SK-N-SH treated with all-trans-retinoic acid at 6 μM for 48 hours (cell line): Measurements from ENCODE around the gene WNT3.

Experiments used
- ARNTL ChIP-seq: fragments of 450-650 bp; formaldehyde crosslinking; IDR thresholded peaks from 2 replicates; pipeline ENCODE4 v1.5.0; 2020; ENCODE audit warnings: low read depth, mild to moderate bottlenecking, moderate library complexity, borderline replicate concordance
- OSR1 ChIP-seq: fragments of 250-450 bp; sonication (Bioruptor Pico); IDR thresholded peaks from 2 replicates; pipeline ENCODE4 v1.8.0; 2022; ENCODE audit warnings: moderate library complexity, mild to moderate bottlenecking, inconsistent platforms
- ZC3H10 ChIP-seq: fragments of 250-450 bp; sonication (Bioruptor Pico); IDR thresholded peaks from 2 replicates; pipeline ENCODE4 v1.5.1; 2021; ENCODE audit warnings: mild to moderate bottlenecking, moderate library complexity
- ZFP3 ChIP-seq: fragments of 250-450 bp; sonication (Bioruptor Pico); IDR thresholded peaks from 2 replicates; pipeline ENCODE4 v1.5.0; 2020; ENCODE audit warnings: mild to moderate bottlenecking, moderate library complexity
- ZFP30 ChIP-seq: fragments of 450-650 bp; formaldehyde crosslinking; IDR thresholded peaks from 2 replicates; pipeline ENCODE4 v1.5.0; 2022; ENCODE audit warnings: mild to moderate bottlenecking, moderate library complexity
- ZNF565 ChIP-seq: fragments of 450-650 bp; formaldehyde crosslinking; conservative IDR thresholded peaks from 2 replicates; pipeline ENCODE4 v1.5.0; 2020; ENCODE audit warnings: low read depth, mild to moderate bottlenecking, moderate library complexity
- ZNF8 ChIP-seq: fragments of 450-650 bp; formaldehyde crosslinking; IDR thresholded peaks from 2 replicates; pipeline ENCODE4 v1.5.0; 2020; ENCODE audit warnings: mild to moderate bottlenecking, moderate library complexity
- TF ChIP-seq, protein P1 (sequence below): fragments of 250-450 bp; sonication (Bioruptor Pico); IDR thresholded peaks from 2 replicates; pipeline ENCODE4 v1.5.1; 2021; ENCODE audit warnings: mild to moderate bottlenecking, moderate library complexity
- TF ChIP-seq, protein P2 (sequence below): fragments of 250-450 bp; sonication (Bioruptor Pico); IDR thresholded peaks from 2 replicates; pipeline ENCODE4 v1.8.0; 2020; ENCODE audit warnings: mild to moderate bottlenecking, moderate library complexity, borderline replicate concordance
- TF ChIP-seq, protein P3 (sequence below): fragments of 250-450 bp; sonication (Bioruptor Pico); IDR thresholded peaks from 2 replicates; pipeline ENCODE4 v1.5.1; 2020; ENCODE audit warnings: low read depth, mild to moderate bottlenecking, moderate library complexity

DNA sequence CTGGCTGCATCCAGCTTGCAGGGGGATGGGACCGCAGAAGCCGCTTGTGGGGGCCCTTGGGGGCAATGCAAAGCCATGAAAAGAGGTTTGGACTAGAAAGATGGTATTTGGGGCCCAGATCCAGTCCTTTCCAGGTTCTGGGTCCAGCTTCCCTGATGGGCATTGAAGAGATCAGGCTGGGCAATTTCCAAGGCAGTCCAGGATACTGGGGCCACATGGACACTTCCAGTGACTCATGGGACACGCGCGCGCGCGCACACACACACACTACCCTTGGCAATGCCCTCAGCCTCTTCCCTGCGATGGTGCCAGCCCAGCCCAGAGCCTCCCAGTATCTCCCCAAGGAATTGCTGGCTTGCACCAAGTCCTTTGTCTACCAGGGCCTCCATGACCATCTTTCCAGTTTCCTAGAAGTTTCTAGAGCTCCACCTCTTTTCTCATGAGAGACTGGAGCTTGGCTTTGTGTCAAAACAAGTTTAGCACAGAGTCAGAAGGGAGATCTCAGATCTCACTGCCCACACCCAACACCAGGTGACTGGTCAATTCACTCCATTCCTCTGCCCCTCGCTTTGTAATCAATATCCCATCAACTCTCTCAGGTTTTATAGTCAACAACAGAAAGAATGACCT, 44.3 kb downstream of the WNT3 start:
- TF ChIP-seq ZFP30 (CRISPR knock-in tag) = no peak
- TF ChIP-seq ZNF8 = no peak
- no peak for TF ChIP-seq ZFP3 (CRISPR knock-in tag)
- TF ChIP-seq, protein P1, sequence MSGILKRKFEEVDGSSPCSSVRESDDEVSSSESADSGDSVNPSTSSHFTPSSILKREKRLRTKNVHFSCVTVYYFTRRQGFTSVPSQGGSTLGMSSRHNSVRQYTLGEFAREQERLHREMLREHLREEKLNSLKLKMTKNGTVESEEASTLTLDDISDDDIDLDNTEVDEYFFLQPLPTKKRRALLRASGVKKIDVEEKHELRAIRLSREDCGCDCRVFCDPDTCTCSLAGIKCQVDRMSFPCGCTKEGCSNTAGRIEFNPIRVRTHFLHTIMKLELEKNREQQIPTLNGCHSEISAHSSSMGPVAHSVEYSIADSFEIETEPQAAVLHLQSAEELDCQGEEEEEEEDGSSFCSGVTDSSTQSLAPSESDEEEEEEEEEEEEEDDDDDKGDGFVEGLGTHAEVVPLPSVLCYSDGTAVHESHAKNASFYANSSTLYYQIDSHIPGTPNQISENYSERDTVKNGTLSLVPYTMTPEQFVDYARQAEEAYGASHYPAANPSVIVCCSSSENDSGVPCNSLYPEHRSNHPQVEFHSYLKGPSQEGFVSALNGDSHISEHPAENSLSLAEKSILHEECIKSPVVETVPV (CRISPR knock-in tag) = no peak
- no peak for TF ChIP-seq OSR1 (CRISPR knock-in tag)
- TF ChIP-seq, protein P2, sequence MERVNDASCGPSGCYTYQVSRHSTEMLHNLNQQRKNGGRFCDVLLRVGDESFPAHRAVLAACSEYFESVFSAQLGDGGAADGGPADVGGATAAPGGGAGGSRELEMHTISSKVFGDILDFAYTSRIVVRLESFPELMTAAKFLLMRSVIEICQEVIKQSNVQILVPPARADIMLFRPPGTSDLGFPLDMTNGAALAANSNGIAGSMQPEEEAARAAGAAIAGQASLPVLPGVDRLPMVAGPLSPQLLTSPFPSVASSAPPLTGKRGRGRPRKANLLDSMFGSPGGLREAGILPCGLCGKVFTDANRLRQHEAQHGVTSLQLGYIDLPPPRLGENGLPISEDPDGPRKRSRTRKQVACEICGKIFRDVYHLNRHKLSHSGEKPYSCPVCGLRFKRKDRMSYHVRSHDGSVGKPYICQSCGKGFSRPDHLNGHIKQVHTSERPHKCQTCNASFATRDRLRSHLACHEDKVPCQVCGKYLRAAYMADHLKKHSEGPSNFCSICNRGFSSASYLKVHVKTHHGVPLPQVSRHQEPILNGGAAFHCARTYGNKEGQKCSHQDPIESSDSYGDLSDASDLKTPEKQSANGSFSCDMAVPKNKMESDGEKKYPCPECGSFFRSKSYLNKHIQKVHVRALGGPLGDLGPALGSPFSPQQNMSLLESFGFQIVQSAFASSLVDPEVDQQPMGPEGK (CRISPR knock-in tag) = no peak
- no peak for TF ChIP-seq ZNF565 (CRISPR knock-in tag)
- TF ChIP-seq ZC3H10 (CRISPR knock-in tag) = no peak
- TF ChIP-seq ARNTL (CRISPR knock-in tag) = no peak
- TF ChIP-seq, protein P3, sequence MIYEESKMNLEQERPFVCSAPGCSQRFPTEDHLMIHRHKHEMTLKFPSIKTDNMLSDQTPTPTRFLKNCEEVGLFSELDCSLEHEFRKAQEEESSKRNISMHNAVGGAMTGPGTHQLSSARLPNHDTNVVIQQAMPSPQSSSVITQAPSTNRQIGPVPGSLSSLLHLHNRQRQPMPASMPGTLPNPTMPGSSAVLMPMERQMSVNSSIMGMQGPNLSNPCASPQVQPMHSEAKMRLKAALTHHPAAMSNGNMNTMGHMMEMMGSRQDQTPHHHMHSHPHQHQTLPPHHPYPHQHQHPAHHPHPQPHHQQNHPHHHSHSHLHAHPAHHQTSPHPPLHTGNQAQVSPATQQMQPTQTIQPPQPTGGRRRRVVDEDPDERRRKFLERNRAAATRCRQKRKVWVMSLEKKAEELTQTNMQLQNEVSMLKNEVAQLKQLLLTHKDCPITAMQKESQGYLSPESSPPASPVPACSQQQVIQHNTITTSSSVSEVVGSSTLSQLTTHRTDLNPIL (CRISPR knock-in tag) = no peak
